Spleen (tissue), 11 donors: ENCODE data around the gene C1orf159. TPM values are rescaled to one million over a fixed set of nuclear protein-coding genes. Genes with fewer than 3 reads are reported as not detected.

Experiments
- DNase-seq: peaks from one replicate; pipeline ENCODE4 v3.0.0-alpha.2; 2020
- H3K27ac ChIP-seq, 8 donors: fragments of 200-600 bp; sonication (generic) in 7 of 8; 1 replicate in 4 of 8; 2 replicates in 4 of 8; pipeline versions ENCODE4 v1.5.0 to v1.8.0; 2016 to 2021; ENCODE audit warnings: inconsistent platforms in 4 of 8, mild to moderate bottlenecking in 4 of 8, moderate library complexity in 1 of 8
- H3K27me3 ChIP-seq, 7 donors: fragments of 200-600 bp; sonication (generic) in 6 of 7; replicated peaks in 1 of 7; 1 replicate in 4 of 7; 2 replicates in 3 of 7; pipeline versions ENCODE4 v1.5.0 to v1.8.0; 2016 to 2021; ENCODE audit warnings: inconsistent platforms in 3 of 7, mild to moderate bottlenecking in 1 of 7
- H3K36me3 ChIP-seq, 6 donors: fragments of 200-600 bp; sonication (generic) in 5 of 6; 1 replicate in 4 of 6; 2 replicates in 2 of 6; pipeline versions ENCODE4 v1.5.0 to v1.8.0; 2016 to 2021; ENCODE audit warnings: inconsistent platforms in 2 of 6
- H3K4me1 ChIP-seq, 6 donors: fragments of 200-600 bp; sonication (generic) in 5 of 6; 1 replicate in 3 of 6; 2 replicates in 3 of 6; pipeline versions ENCODE4 v1.5.0 to v1.8.0; 2016 to 2021; ENCODE audit warnings: inconsistent platforms in 3 of 6
- H3K4me3 ChIP-seq, 8 donors: fragments of 200-600 bp; sonication (generic) in 7 of 8; 1 replicate in 4 of 8; 2 replicates in 4 of 8; pipeline versions ENCODE4 v1.5.0 to v1.8.0; 2016 to 2021; ENCODE audit warnings: inconsistent platforms in 4 of 8, mild to moderate bottlenecking in 4 of 8, moderate library complexity in 2 of 8
- H3K9me3 ChIP-seq, 8 donors: fragments of 200-600 bp; sonication (generic) in 7 of 8; 1 replicate in 4 of 8; 2 replicates in 4 of 8; pipeline versions ENCODE4 v1.5.0 to v1.8.0; 2016 to 2021; ENCODE audit warnings: inconsistent platforms in 4 of 8
- CTCF ChIP-seq, 11 experiments: fragments of 200-600 bp in 7 of 11; fragments of 450-650 bp in 4 of 11; sonication (generic) in 4 of 11; IDR thresholded peaks in 8 of 11; conservative IDR thresholded peaks in 3 of 11; 1 replicate in 7 of 11; 2 replicates in 4 of 11; pipeline versions ENCODE4 v1.4.0 to v1.8.0; 2016 to 2021; ENCODE audit warnings: antibody characterized with exemption in 11 of 11, inconsistent platforms in 4 of 11, mild to moderate bottlenecking in 1 of 11
- POLR2A ChIP-seq, 3 donors: fragments of 450-650 bp; IDR thresholded peaks; one replicate each; pipeline ENCODE4 v1.5.1; 2017; ENCODE audit warnings: antibody characterized with exemption in 3 of 3, mild to moderate bottlenecking in 1 of 3
- POLR2AphosphoS5 ChIP-seq, 3 donors: sonication (generic); formaldehyde crosslinking; IDR thresholded peaks; one replicate each; pipeline ENCODE4 v1.5.1; 2017; ENCODE audit warnings: antibody characterized with exemption in 3 of 3
- WGBS, 5 donors: extraction: QIAGEN DNeasy Blood & Tissue Kit in 3 of 5; methylation state at CpG; one replicate each; pipeline versions ENCODE4 v1.1.5 to v1.1.7; 2013 to 2018; 5-methylcytosine and 5-hydroxymethylcytosine counted together
- intact Hi-C: fragments of 100-400 bp; cut with DNase I; formaldehyde crosslinking; loops from one replicate; pipeline ENCODE4 v1.15.0; 2023; ENCODE audit warnings: low total_unique reads
- polyA plus RNA-seq, 3 donors: library from polyadenylated mRNA; stranded (reverse); fragments of 200-250 nt; gene quantifications; one replicate each; pipeline ENCODE4 v1.2.1, GENCODE V29; 2013
- total RNA-seq, 7 donors: library from RNA; depleted of rRNA in 3 of 7; stranded (reverse); fragments of >200 nt in 3 of 7; fragmentation: NEBNext Ultra II Directional in 4 of 7; extraction: Animal tissue kit (Norgen Biotek cat#: 25700) in 4 of 7; gene quantifications; one replicate each; pipeline versions ENCODE4 v1.1.0 to v1.2.1, GENCODE V29; 2016 to 2021
- donor health status: healthy with polysubstance abuse.
- donor health status: DM: no; HTN: no; CAD: no; lungs with moderate emphysema.
- donor health status: DM: no; HTN: no; CAD: no.
- donor health status: Bipolar disorder and iron deficiency.
- donor health status: healthy.
- donor health status: DM: no; HTN: no; CAD: no.
- donor health status: DM: yes; HTN: yes; CAD: no.

Gene C1orf159
- total and polyA plus RNA-seq, 10 donors, result 8.5 to 25.7 (median 18.8) TPM

GRCh38 chr1:1161078-1161682 lies 45.3 kb upstream of the C1orf159 start:
- Histone ChIP-seq H3K4me3 (no peak overlapping the region), H3K9me3 (no peaks in the 10 kb centered on the region), H3K4me1 (peaks cover 6 to 25% (median 14%) of the 10 kb centered on the region in 6 donors), H3K27me3 (peaks cover 0 to 48% (median 25%) of the 10 kb centered on the region in 7 donors), H3K27ac (no peak overlapping the region), H3K36me3 (no peaks in the 10 kb centered on the region)
- no peak for DNase-seq
- 89 to 93% (median 92%) methylated on average over 20 to 29 of the region's 29 CpGs for WGBS, 5 donors
- TF ChIP-seq POLR2A (IDR thresholded peaks at IDR 0.05), result no peak
- no peak for TF ChIP-seq CTCF (IDR thresholded peaks at IDR 0.05 in 8 of 11, conservative IDR thresholded peaks at IDR 0.05 in 3 of 11)
- no peak for TF ChIP-seq POLR2AphosphoS5 (IDR thresholded peaks at IDR 0.05)
- intact Hi-C loops, result no loop called here

- H3K4me1 ChIP-seq, result peaks cover 6 to 21% (median 14%) of the 10 kb centered on the region in 6 donors
- TF ChIP-seq CTCF (IDR thresholded peaks at IDR 0.05 in 8 of 11, conservative IDR thresholded peaks at IDR 0.05 in 3 of 11) (no peak), POLR2A (IDR thresholded peaks at IDR 0.05) (no peak), POLR2AphosphoS5 (IDR thresholded peaks at IDR 0.05) (no peak)
- H3K36me3 ChIP-seq, result no peaks in the 10 kb centered on the region
- 76 to 94% (median 88%) methylated on average over 11 to 23 of the region's 23 CpGs for WGBS, 5 donors
- H3K4me3 ChIP-seq, result no peak overlapping the region
- H3K27me3 ChIP-seq, result peaks cover 0 to 40% (median 21%) of the 10 kb centered on the region in 7 donors
- DNase-seq, result no peak
- no peak overlapping the region for H3K27ac ChIP-seq
- intact Hi-C loops, result no loop called here
- peaks cover 0 to 2% (median 0%) of the 10 kb centered on the region in 8 donors for H3K9me3 ChIP-seq
Measured at GRCh38 chr1:1160281-1160930, 44.5 kb upstream of the C1orf159 start.

GRCh38 chr1:1157914-1158710 lies 42.2 kb upstream of the C1orf159 start:
- H3K36me3 ChIP-seq, result no peaks in the 10 kb centered on the region
- peak overlapping the region; percentile 92 to 98 (median 95) for H3K27ac ChIP-seq
- no peak for TF ChIP-seq POLR2A (IDR thresholded peaks at IDR 0.05)
- peak in 2 of 3 donors; percentile 21 to 26 for TF ChIP-seq POLR2AphosphoS5 (IDR thresholded peaks at IDR 0.05)
- H3K9me3 ChIP-seq, result peaks cover 0 to 12% (median 2%) of the 10 kb centered on the region in 8 donors
- peaks cover 0 to 20% (median 11%) of the 10 kb centered on the region in 7 donors for H3K27me3 ChIP-seq
- 6 to 34% (median 9%) methylated on average over 18 to 46 of the region's 46 CpGs for WGBS, 5 donors
- no peak for DNase-seq
- H3K4me1 ChIP-seq, result peaks cover 6 to 21% (median 14%) of the 10 kb centered on the region in 6 donors
- H3K4me3 ChIP-seq, result peak overlapping the region; percentile 33 to 84 (median 55)
- intact Hi-C loops, result no loop called here

GRCh38 chr1:1157426-1157913 lies 41.6 kb upstream of the C1orf159 start:
- intact Hi-C loops, result no loop called here
- TF ChIP-seq POLR2AphosphoS5 (IDR thresholded peaks at IDR 0.05) (peak; percentile 89 to 95 (median 91)), POLR2A (IDR thresholded peaks at IDR 0.05) (peak in 1 of 3 donors; percentile 41), CTCF (IDR thresholded peaks at IDR 0.05 in 8 of 11, conservative IDR thresholded peaks at IDR 0.05 in 3 of 11) (no peak)
- H3K36me3 ChIP-seq, result no peaks in the 10 kb centered on the region
- DNase-seq, result peak; percentile 92
- peaks cover 0 to 13% (median 5%) of the 10 kb centered on the region in 7 donors for H3K27me3 ChIP-seq
- 0 to 3% (median 1%) methylated on average over 12 to 29 of the region's 29 CpGs for WGBS, 5 donors
- peaks cover 6 to 21% (median 14%) of the 10 kb centered on the region in 6 donors for H3K4me1 ChIP-seq
- H3K27ac ChIP-seq, result peak overlapping the region; percentile 92 to 98 (median 95)
- H3K9me3 ChIP-seq, result peaks cover 0 to 18% (median 2%) of the 10 kb centered on the region in 8 donors
- H3K4me3 ChIP-seq, result peak overlapping the region; percentile 33 to 84 (median 55)
